ENCODE data around the gene USH2A. TPM values are rescaled to one million over a fixed set of nuclear protein-coding genes. Genes with fewer than 3 reads are reported as not detected.
"Not testable (repeated sequence)": the region's sequence is repeated elsewhere in the genome, so short reads cannot be mapped to it uniquely, and the experiment has no call there.

The USH2A gene
- total and polyA plus RNA-seq, 11 donors, result 0.03 to 4.7 (median 1.7) TPM

GRCh38 chr1:216020743-216021345 is 402.4 kb downstream of the USH2A start:
- no peak for ATAC-seq
- Histone ChIP-seq H3K4me1 (no peaks in the 10 kb centered on the region), H3K4me3 (no peak overlapping the region), H3K27ac (no peak overlapping the region), H3K36me3 (no peaks in the 10 kb centered on the region), H3K27me3 (no peaks in the 10 kb centered on the region), H3K9me3 (no peaks in the 10 kb centered on the region)
- 78 to 87% (median 78%) methylated on average over 3 of the region's 3 CpGs for WGBS, 4 donors
- TF ChIP-seq POLR2A (IDR thresholded peaks at IDR 0.05) (no peak), CTCF (IDR thresholded peaks at IDR 0.05) (no peak)
- no peak for DNase-seq
- intact Hi-C loops (cut with DNase I), result no loop called here

GRCh38 chr1:216015116-216015515 is 408.1 kb downstream of the USH2A start:
- H3K27ac ChIP-seq, result no peak overlapping the region
- H3K9me3 ChIP-seq, result no peaks in the 10 kb centered on the region
- H3K4me1 ChIP-seq, result no peaks in the 10 kb centered on the region
- no peaks in the 10 kb centered on the region for H3K36me3 ChIP-seq
- no peak for TF ChIP-seq CTCF (IDR thresholded peaks at IDR 0.05)
- TF ChIP-seq POLR2A (IDR thresholded peaks at IDR 0.05), result no peak
- no peaks in the 10 kb centered on the region for H3K27me3 ChIP-seq
- 88 to 95% (median 91%) methylated on average over 3 of the region's 3 CpGs for WGBS, 4 donors
- no peak for ATAC-seq
- intact Hi-C loops (cut with DNase I), result no loop called here
- no peak overlapping the region for H3K4me3 ChIP-seq
- no peak for DNase-seq

GRCh38 chr1:216014086-216014485 is 409.2 kb downstream of the USH2A start:
- no peaks in the 10 kb centered on the region for H3K9me3 ChIP-seq
- TF ChIP-seq POLR2A (IDR thresholded peaks at IDR 0.05) (no peak), CTCF (IDR thresholded peaks at IDR 0.05) (no peak)
- H3K27me3 ChIP-seq, result no peaks in the 10 kb centered on the region
- 32 to 41% (median 37%) methylated on average over 2 of the region's 2 CpGs for WGBS, 4 donors
- H3K27ac ChIP-seq, result no peak overlapping the region
- ATAC-seq (no peak), DNase-seq (no peak)
- no peaks in the 10 kb centered on the region for H3K4me1 ChIP-seq
- H3K4me3 ChIP-seq, result no peak overlapping the region
- intact Hi-C loops (cut with DNase I), result no loop called here
- no peaks in the 10 kb centered on the region for H3K36me3 ChIP-seq

GRCh38 chr1:216009456-216009855 is 413.8 kb downstream of the USH2A start:
- ATAC-seq; intact Hi-C loops (cut with DNase I): not testable (repeated sequence)
- WGBS, 4 donors, result 76 to 83% (median 78%) methylated on average over 10 of the region's 10 CpGs

GRCh38 chr1:216005916-216006315 is 417.3 kb downstream of the USH2A start:
- WGBS, 4 donors, result 78 to 90% (median 84%) methylated on average over 2 of the region's 2 CpGs
- no peak for DNase-seq
- Histone ChIP-seq H3K27me3 (no peaks in the 10 kb centered on the region), H3K4me3 (no peak overlapping the region), H3K36me3 (no peaks in the 10 kb centered on the region), H3K4me1 (no peaks in the 10 kb centered on the region), H3K27ac (no peak overlapping the region), H3K9me3 (no peaks in the 10 kb centered on the region)
- TF ChIP-seq CTCF (IDR thresholded peaks at IDR 0.05) (no peak), POLR2A (IDR thresholded peaks at IDR 0.05) (no peak)
- intact Hi-C loops (cut with DNase I), result no loop called here
- no peak for ATAC-seq

More at GRCh38 chr1:216009456-216009855, 413.8 kb downstream of the USH2A start:
- DNase-seq, H3K9me3 ChIP-seq, H3K4me1 ChIP-seq, H3K36me3 ChIP-seq, H3K27ac ChIP-seq, H3K4me3 ChIP-seq, H3K27me3 ChIP-seq: not testable (repeated sequence)
